SK-N-DZ (cell line): ENCODE measurements around the gene KIF4A.

Source experiments
- small RNA-seq, 2 experiments: library from RNA; depleted of rRNA; stranded (forward); fragments of <200 nt; gene quantifications; one replicate each; pipeline ENCODE3, GENCODE V24; 2014

Gene KIF4A

Small RNA genes lying within 50 kb of the gene (small RNA-seq; reads per million reads assigned to genes)
- gene RNA5SP507 (0.03 to 0.18 reads per million in 2 experiments), gene RNU4-81P (0 to 0.18 reads per million in 2 experiments), gene RNY4P23 (0.13 to 4.8 reads per million in 2 experiments)
